ELR (cell line): ENCODE measurements around the gene ACTR8.

ENCODE experiments used
- DNase-seq: peaks from one replicate; pipeline ENCODE4 v3.0.0-alpha.2; 2015; ENCODE audit warnings: low read depth

Gene ACTR8

DNA sequence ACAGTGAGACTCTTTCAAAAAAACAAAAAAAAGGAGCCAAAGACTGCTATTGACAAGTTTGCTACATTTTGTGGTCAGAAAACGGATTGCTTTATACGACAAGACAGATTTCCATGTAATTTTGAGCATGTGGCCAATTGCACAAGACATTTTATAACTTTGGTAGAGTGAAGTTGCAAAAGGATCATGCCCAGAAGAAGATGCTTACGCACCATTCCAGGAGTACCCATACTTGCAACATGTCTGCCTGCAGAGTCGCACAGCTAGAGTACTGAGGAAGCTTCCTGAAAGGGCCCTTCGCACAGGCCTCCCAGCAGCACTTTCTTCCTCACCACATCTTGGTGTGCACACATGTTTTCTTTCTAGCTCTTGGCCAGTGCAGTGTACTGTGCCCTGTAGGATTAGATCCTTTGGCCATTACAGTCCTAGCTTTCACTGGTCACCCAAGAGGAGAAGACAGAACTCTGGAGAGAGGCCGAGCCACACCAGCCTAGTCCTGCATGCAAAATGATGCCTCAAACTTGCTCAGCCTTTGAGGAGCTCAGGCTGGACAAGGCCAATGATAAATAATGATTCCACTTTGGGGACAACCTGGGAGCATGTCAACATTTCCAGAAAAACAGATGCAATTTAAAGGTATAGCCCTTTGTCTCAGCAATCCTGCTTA, 47.4 kb downstream of the ACTR8 start:
- DNase-seq: no peak

DNA sequence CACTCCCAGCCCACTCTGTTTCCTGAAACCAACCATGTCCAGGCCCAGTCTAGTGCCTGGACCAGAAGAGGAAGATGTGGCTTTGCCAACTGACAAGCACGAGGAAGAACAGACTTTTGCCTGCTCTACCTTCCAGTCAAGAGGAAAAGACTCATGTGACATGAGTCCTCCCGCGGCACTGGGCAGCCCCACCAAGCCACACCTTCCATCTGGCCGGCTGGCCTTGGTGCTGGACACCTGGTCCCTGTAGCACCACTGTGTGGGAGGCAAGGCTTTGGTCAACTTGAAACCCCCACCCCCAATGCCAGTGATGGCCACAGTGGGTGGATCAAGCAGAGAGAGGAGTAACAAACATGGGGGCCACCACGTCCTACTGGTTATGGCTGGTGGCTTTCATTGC, 48.3 kb downstream of the ACTR8 start:
- DNase-seq: no peak

DNA sequence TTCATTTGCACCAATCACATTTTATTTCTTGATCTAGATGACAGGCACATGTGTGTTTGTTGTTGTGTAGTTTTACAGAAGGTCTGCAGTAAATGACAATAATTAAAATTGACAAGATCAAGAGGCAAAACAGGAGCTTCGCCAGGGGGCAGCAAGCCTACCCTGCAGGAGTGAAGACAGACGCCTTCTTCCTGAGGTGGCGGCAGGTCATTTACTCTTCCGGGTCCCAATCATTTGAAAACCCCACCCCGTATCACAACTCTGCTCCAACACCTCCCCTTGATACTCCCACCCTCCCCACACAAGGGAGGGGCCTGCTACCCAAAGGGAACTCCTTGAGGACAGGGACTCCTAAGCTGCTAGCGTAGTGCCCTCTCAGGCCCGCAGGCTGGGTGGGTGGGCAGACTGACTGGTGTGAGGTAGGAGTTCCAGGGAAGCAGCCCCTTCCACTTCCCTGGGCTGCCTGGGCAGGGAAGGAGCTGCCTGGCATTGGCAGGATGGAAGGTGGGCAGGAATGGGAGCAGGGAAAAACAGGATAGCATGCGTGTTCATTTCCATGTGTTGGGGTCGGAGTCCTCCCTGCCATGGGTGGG, 48.8 kb downstream of the ACTR8 start:
- no peak for DNase-seq

DNA sequence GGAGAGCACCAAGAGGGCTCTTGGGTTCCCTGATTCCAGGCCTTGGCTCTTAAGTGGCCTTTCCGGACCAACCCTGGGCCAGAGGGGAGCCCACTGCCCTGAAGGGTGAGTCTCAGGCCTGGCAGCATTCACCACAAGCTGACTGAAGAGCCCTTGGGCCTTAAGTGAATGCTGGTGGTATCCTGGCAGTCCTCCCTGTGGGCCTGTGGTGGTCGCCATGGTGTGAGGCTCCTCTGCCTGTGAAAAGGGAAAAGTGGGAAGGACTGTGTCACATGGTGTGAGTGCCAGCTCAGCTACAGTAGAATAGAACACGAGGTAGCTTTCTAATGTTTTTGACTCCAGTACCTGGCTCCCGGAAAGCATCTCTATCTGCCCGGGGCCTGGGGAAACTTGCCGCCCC, 51.0 kb downstream of the ACTR8 start:
- no peak for DNase-seq

DNA sequence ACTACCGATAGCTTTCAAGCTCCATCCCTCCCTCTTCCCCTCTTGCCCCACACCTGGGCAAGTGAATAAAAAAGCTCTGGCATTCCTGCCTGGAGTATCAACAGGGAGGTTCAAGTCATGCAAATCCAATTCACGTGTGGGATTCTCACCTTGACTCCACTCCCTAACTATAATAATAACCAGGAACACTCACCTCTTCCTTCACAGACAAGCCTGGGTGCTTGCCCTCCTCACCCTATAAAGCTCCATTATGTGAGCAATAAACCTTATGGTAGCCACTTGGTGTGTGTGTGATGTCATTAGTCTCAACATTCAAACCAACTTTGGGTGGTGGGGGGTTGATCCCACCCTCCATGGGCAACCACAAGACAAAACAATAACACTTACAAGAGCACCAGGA, 52.3 kb downstream of the ACTR8 start:
- no peak for DNase-seq

DNA sequence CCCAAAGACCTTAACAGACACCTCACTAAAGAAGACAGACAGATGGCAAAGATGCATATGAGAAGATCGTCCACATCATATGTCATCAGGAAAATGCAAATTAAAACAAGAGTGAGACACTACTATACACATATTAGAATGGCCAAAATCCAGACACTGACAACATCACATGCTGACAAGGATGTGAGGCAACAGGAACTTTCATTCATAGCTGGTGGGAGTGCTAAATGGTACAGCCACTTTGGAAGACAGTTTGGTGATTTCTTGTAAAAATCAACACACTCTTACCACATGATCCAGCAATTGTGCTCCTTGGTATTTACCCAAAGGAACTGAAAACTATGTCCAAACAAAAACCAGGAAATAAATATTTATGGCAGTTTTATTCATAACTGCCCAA, 53.4 kb downstream of the ACTR8 start:
- no peak for DNase-seq

DNA sequence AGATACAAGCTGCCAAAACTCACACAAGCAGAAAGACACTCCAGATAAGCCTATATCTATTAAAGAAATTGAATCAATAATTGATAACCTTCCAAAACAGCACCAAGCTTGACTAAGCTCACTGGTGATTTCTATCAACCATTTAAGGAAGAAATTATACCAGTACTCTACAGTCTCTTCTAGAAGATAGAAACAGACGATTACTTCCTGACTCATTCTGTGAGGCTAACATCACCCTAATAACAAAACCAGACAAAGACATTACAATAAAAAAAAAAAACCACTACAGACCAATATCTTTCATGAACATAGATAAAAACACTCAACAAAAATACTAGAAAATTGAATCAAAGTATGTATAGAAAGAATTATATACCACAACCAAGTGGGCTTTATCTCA, 55.9 kb downstream of the ACTR8 start:
- no peak for DNase-seq

DNA sequence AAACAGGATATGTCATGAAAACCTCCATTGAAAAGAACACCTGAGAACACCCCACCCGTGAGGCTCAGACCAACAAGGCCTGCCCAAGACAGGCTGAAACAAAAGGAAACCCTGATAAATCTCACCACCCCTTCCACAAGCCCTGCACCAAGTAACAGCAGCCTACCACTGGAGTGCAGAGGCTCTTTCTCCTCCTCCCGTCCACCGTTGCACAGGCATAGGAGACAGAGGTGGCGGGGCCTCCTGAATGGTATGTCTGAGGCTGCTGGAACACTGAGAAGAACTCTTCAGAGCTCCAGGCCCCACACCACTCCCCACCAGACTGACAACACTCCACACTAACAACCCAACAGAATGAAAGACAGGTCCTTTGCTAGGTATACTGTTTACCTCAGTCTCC, 57.2 kb downstream of the ACTR8 start:
- no peak for DNase-seq

DNA sequence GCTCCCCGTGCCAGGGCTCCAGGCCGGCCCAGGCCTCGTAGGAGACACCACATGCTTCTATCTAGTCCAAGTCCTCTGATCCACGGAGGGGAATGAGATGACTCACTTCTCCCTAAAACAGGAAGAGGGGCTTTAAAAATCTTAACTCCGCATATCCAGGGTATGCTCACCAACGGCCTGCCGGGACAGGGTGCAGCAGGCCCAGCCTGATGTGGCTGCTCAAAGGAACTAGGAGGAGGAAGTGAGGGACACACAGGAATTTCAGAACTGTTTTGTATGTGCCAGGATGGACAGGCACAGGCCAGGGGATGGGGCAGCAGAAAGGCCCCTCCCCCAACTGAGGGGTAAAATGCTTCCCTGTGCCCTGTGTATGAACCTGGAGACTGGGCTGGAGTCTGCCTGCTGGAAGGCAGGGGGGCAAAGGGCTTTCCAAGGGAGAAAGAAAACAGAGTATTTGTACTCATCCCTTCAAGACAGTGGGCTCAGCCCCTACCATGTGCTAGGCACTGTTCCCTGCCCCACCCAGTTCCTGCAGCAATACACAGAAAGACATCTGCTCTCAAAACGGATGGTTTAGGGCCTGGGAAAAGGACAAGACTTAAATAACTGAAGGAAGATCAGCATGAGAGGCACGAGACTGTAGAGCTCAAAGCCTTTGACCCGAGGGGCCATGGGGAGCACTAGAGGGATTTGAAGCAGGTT, 57.8 kb downstream of the ACTR8 start:
- DNase-seq: no peak

DNA sequence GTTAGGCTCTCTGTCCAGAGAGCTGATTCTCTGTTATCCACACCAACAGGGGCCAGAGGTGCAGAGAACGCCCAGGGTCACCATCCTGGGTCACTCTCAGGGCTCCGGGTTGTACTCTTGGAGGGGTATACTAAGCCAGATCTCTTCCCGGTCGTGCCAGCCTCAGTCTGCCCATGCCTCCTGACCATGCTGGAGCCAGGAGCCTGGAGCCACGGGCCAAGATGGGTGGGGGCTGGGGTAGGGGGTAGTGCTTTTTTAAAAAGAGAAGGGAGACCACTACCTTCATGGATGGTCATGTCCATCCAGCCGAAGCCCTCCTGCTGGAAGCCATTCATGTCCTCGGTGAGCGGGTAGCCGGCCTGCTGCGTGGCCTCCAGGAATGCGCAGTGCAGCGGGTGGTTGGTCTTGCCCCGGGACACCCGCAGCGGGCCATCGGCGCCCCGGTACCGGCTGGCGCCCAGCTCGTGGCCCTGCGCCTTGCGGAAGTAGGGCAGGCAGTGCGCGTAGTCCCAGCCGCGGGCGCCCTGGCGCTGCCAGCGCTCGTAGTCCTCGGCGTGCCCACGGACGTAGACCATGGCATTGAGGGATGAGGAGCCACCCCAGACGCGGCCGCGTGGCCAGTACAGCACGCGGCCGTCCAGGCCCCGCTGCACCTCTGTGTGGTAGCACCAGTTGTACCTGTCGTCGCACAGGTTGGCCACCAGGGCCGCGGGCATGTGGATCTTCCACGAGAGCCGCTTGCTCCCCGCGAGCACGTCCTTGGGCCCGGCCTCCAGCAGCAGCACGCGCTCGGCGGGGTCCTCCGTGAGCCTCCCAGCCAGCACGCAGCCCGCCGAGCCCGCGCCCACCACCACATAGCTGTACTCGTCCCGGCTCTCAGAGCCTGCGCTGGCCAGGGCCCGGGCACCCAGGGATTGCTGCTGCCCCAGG, 58.7 kb downstream of the ACTR8 start:
- DNase-seq: no peak

DNA sequence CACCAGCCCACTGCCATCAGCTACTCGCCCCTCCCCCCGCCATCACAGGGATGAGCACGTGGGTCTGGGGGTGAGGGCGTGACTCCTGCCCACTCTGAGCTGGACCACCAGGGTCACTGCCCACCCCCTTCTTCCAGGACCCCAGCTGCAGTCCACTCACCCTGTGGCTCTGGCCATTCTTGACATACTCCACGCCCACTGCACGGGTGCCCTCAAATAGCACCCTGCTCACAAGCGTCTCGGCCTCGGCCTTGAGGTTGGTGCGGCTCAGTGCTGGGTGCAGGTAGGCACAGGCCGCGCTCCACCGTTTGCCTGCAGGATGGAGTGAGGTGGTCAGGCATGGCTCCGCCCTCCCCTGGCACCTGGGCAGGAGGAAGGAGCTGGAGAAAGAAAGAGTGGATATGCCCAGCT, 59.6 kb downstream of the ACTR8 start:
- no peak for DNase-seq

DNA sequence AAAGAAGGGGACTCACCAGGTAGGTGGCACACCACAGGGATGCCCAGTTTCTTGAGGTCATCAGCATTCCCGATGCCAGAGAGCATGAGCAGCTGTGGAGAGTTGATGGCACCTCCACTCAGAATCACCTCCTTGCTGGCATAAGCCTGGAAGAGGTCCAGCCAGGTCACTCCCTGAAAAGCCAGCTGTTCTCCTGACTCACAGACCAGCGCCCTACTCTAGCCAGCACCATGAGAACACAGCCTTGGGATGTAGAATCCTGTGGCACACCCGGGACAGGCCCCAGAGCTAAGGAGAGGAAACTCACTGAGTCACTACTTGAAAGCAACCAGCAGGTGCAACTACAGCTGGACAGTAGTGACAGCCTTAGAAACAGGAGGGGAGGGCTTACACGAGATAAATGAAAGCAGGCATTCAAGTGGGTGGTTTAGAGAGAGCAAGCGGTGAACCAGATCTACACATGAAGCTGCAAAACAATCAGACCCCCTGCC, 60.3 kb downstream of the ACTR8 start:
- DNase-seq: no peak

DNA sequence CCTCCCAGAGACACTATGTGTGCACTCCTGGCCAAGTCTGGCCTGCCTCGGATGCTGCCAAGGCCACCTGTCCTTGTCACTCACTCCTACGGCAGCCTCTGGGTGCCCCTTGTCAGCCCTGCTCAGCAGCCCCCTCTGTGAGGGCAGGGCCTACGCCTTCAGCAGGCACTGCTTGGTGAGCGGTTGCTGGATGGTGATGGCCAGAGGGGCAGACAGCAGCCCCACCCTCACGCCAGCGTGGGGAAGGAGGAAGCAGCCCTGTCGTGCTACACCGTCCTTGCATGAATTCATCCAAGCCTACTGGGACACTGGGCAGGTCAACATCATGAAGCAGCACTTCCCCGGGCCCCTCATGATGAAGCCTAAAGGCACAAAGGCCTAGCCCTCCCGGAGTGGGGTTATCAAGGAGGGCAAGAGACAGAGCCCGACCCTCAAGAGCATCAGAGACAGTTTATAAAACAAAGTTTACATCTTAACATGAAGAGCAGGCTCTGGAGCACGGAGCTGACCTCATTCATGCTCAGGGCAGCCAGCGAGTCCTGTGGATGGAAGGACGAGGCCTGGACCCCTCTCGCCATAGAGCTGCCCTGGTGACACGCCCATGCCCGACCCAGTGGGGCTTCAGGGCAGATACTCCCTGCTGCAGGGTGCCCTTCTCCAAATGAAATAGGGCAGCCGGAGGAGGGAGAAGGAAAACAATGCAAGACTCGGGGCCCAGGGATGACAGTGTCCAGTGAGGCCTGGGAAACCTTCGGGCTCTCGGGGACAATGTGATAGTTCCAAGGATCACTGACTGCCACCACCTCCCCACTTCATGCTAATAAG, 61.0 kb downstream of the ACTR8 start:
- no peak for DNase-seq

DNA sequence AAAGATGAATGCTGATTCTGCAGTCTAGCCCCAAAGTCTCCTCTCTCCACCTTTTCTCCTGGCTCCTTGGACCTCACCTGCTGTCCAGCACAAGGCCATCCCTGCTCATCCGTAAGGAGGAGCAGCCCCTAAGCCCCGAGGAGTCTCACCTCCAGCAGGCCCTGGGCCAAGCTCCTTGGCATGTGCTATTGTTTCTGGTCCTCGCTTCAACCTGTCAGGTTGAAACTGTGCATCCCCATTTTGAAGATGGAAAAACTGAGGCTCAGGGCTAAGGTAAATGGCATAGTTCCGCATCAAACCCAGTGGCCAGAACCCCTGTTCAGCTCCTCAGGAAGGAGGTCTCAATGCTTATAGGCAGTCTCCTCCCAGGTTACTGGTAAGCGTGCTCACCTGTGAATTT, 61.9 kb downstream of the ACTR8 start:
- DNase-seq: no peak

DNA sequence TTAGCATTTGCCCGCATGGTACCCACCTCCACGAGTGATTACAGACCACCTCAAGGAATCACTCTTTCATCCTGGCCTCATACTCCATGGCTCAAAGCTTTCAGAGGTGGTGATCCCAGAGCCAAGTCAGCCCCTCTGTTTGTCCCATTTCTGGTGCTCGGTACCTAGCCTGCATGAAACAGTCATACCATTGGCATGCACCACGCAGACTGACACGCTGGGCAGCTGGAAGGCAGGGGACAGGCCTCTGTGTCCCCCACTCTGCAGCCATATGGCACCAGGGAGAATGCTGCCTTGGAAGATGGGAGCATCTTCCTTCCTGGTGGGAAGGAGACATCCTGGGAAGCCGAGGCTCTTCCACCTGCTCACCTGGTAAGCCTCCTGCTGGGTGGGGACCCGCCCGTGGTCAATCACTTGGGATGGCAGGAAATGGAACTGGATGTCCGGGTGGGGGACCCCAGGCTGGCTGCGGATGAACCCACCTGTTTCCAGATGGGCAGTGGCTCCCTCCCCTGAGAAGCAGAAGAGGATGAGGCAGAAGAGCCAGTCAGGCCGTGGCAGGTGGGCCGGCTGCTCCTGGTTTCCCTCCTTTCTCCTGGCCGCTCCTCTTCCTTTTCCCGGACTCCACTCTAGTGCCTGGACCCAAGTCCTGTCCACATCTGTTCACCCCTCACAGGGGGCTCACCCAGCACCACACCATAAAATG, 62.6 kb downstream of the ACTR8 start:
- DNase-seq: no peak

DNA sequence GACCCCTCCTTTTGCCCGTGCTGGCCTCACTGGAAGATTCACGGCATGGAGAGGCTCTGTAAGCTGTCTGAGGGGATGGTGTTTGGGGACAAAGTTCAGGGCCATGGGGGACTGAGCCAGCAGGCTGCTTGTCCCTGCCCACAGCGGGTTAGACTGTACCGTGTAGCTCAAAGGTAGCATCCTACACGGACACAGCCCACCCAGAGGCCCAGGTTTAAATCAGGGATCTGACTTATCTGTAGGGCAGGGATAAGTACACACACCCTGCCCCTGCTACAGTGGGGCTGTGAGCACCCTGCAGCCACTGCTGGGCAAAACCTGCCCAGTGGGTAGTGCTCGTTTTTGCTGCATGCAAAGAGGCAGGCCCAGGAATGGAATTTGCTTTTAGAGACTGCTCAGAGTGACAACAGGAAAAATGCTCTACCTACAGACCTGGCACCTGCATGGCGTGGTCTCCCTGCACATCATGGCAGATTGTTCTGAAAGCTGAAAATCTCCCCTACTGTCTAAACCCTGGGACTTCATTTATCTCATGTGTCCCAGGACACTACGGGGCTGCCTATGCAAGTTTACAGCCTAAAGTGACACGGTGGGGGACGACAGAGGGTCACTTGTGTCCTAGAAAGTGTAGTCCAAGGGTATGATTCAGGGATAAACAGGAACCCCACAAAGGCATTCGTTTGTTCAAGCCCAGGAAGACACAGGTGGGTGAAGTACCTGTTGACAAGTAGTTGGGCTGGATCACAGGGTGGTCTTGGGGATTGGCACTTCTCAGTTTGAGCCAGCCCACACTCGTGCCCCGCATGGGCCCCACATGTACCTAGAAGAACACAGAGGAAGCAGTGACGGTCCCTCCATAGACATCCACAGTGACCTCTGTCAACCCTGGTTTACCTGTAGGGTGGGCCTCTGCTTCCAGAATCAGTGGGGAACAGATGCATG, 63.5 kb downstream of the ACTR8 start:
- DNase-seq: no peak

DNA sequence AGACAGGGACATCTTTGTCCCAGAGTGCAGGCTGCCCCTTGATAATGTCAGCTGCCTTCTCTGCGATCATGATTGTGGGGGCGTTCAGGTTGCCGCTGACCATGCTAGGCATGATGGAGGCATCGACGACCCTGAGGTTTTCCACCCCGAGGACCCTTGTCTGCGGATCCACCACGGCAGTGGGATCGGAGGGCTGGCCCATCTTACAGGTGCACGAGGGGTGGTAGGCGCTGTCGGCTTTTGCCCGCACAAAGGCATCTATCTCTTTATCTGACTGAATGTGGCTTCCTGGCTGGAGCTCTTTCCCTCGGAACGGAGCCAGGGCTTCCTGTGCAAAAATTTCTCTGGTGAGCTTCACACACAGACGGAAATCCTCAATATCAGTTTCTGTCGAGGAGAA, 64.1 kb downstream of the ACTR8 start:
- no peak for DNase-seq

DNA sequence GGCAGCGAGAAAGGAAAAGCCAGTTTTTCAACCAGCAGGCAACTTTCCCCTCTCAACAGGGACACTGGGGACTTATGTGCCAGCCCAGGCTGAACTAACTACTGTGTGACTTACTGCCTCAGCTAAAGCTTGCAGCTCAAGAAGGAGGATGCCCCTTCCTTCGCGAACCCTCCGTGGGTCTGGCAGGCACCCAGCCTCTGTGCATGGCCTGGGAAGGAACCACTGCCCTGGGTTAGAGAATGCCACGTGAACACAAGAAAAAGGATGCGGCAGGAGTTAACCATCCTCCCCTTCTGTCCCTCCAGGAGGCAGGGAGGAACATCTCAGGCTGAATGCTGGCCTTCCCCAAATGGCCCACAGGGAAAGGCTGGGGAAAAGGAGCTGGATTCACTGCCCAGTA, 64.7 kb downstream of the ACTR8 start:
- DNase-seq: no peak
